Fibroblast of lung (primary cell): ENCODE measurements around the gene ZNRD2.

Experiments used
- CTCF ChIP-seq, 2 donors: IDR thresholded peaks in 1 of 2; conservative IDR thresholded peaks in 1 of 2; 1 replicate in 1 of 2; 2 replicates in 1 of 2; pipeline ENCODE4 v1.5.1; 2011 to 2012; ENCODE audit warnings: low read length in 2 of 2, control low read depth in 1 of 2, inconsistent platforms in 1 of 2, low read depth in 1 of 2, mild to moderate bottlenecking in 1 of 2
- EZH2 ChIP-seq: IDR thresholded peaks from 2 replicates; pipeline ENCODE4 v1.5.1; 2012; ENCODE audit warnings: low read length, control low read depth, mild to moderate bottlenecking; ENCODE audit errors: missing control alignments

DNA sequence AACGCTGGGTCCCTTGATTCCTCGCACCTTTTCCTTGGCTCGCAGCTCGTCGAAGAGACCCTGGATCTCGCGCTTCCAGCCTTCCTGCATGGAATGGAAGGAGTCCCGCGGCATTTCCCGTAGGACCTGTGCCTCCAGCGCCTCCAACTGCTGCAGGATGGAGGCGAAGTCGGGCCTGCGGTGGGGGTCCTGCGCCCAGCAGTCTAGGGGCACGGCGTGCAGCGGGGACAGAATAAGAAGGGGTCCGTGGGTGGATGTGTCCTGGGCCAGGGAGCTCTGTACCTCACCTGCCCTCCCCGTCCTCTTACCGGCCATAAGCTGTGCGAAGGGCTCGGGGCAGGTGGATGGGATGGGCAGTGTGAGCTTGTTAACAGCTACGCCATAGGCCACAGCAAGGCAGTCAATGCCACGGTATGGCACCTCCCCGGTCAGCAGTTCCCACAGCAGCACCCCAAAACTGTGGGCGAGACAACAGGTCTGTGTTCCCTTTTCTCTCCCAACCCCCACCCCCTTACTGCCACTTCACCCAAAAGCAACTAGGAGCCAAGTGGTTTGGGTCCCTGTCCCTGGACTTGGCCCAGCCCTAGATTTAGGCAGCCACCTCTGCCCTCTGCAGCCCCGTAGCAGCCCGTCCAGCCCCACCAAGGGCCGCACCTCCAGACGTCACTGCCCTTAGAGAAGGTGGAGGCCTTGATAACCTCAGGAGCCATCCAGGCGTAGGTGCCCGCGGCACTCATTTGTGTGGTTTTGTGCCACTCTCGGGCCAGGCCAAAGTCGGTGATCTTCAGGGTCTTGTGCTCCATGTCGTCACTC, 37.5 kb downstream of the ZNRD2 start:
- TF ChIP-seq CTCF (conservative IDR thresholded peaks at IDR 0.05 in 1 of 2, IDR thresholded peaks at IDR 0.05 in 1 of 2; ENCODE audit: low read depth in 1 of 2, low read length in 2 of 2) (no peak), EZH2 (no peak)
